HCT116 (cell line): ENCODE results near the gene ZDHHC19. TPM values are rescaled to one million over a fixed set of nuclear protein-coding genes. Genes with fewer than 3 reads are reported as not detected.

ENCODE experiments used
- ATAC-seq: fragments of 200-7000 bp; cut with Tn5 transposase; 2 replicates; pipeline ENCODE4 v1.9.1; 2020; ENCODE audit warnings: mild to moderate bottlenecking, moderate library complexity
- BruUV-seq: library from RNA; stranded (reverse); fragments of 400-500 nt; replicated peaks from 2 replicates; lab custom pipeline; 2021; lab: Mats Ljungman, UMichigan
- CTCF ChIA-PET: fragments of 300-600 bp; sonication (Branson Sonifier 250); formaldehyde crosslinking; loops from one replicate; lab custom pipeline; 2021; ENCODE audit warnings: antibody characterized with exemption; lab: Charles Lee
- POLR2A ChIA-PET: fragments of 300-600, 350-600 bp; sonication (Branson Sonifier 250); formaldehyde crosslinking; loops from one replicate; lab custom pipeline; 2021; ENCODE audit warnings: antibody characterized with exemption; lab: Charles Lee
- RAD21 ChIA-PET, 2 experiments: fragments of 300-600 bp; sonication (Branson Sonifier 250); formaldehyde crosslinking; loops; one replicate each; lab custom pipeline; 2023; ENCODE audit warnings: low total read pairs in 2 of 2; ENCODE audit not compliant: uncharacterized antibody in 2 of 2, unreplicated experiment in 2 of 2, low non-redundant PET in 1 of 2; lab: Charles Lee
- DNase-seq: peaks from one replicate; pipeline ENCODE4 v3.0.0-alpha.2; 2010; ENCODE audit warnings: low read depth, low spot score
- H2AFZ ChIP-seq: fragments of 200-600 bp; shearing (Covaris generic), sonication (generic); 2 replicates; pipeline ENCODE4 v1.6.1; 2017; ENCODE audit warnings: low read depth, mixed run types, mixed read lengths, antibody characterized with exemption, low read length; ENCODE audit not compliant: poor library complexity, severe bottlenecking
- H3K27ac ChIP-seq: 2 replicates; pipeline ENCODE4 v1.5.1; 2012; ENCODE audit warnings: low read depth, low read length
- H3K27me3 ChIP-seq: fragments of 200-600 bp; sonication (generic); 2 replicates; pipeline ENCODE4 v1.6.1; 2016; ENCODE audit warnings: mixed run types, low read length, mixed read lengths; ENCODE audit not compliant: insufficient read depth
- H3K36me3 ChIP-seq, 2 experiments: fragments of 200-500 bp in 1 of 2; fragments of 200-600 bp in 1 of 2; sonication (Bioruptor generic) in 1 of 2; sonication (generic) in 1 of 2; 2 replicates each; pipeline versions ENCODE4 v1.5.1 to v1.6.1; 2014 to 2016; ENCODE audit warnings: low read length in 2 of 2, inconsistent platforms in 1 of 2, mixed read lengths in 1 of 2, mixed run types in 1 of 2; ENCODE audit not compliant: insufficient read depth in 2 of 2, control insufficient read depth in 1 of 2
- H3K4me1 ChIP-seq, 2 experiments: fragments of 200-600 bp in 1 of 2; sonication (generic) in 1 of 2; 2 replicates each; pipeline versions ENCODE4 v1.5.1 to v1.6.1; 2012 to 2017; ENCODE audit warnings: low read length in 2 of 2, inconsistent platforms in 1 of 2, mild to moderate bottlenecking in 1 of 2, mixed read lengths in 1 of 2, mixed run types in 1 of 2, moderate library complexity in 1 of 2; ENCODE audit not compliant: insufficient read depth in 2 of 2, control insufficient read depth in 1 of 2
- H3K4me2 ChIP-seq: fragments of 200-600 bp; sonication (generic); 2 replicates; pipeline ENCODE4 v1.6.1; 2017; ENCODE audit warnings: mixed run types, low read length, mixed read lengths
- H3K4me3 ChIP-seq, 2 experiments: fragments of 200-600 bp in 1 of 2; sonication (generic) in 1 of 2; replicated peaks in 1 of 2; 2 replicates each; pipeline ENCODE4 v1.5.1; 2011 to 2016; ENCODE audit warnings: low read length in 2 of 2, control low read depth in 1 of 2, low read depth in 1 of 2, mild to moderate bottlenecking in 1 of 2, mixed read lengths in 1 of 2, mixed run types in 1 of 2
- H3K79me2 ChIP-seq: fragments of 200-600 bp; sonication (generic); 2 replicates; pipeline ENCODE4 v1.6.1; 2017; ENCODE audit warnings: mild to moderate bottlenecking, mixed run types, low read length, moderate library complexity, mixed read lengths; ENCODE audit not compliant: insufficient read depth
- H3K9ac ChIP-seq: fragments of 200-600 bp; sonication (generic); 2 replicates; pipeline ENCODE4 v1.6.1; 2016; ENCODE audit warnings: low read length, mixed read lengths
- H3K9me2 ChIP-seq: fragments of 200-600 bp; sonication (generic), shearing (Covaris generic); 2 replicates; pipeline ENCODE4 v1.6.1; 2017; ENCODE audit warnings: mixed run types, mild to moderate bottlenecking, moderate library complexity; ENCODE audit not compliant: insufficient read depth
- H3K9me3 ChIP-seq, 2 experiments: fragments of 200-500 bp in 1 of 2; fragments of 200-600 bp in 1 of 2; sonication (Bioruptor generic) in 1 of 2; sonication (generic) in 1 of 2; 2 replicates each; pipeline ENCODE4 v1.6.1; 2014 to 2017; ENCODE audit warnings: low read length in 2 of 2, mixed read lengths in 2 of 2, inconsistent platforms in 1 of 2, low read depth in 1 of 2, mild to moderate bottlenecking in 1 of 2, mixed run types in 1 of 2, moderate library complexity in 1 of 2; ENCODE audit not compliant: control insufficient read depth in 1 of 2, insufficient read depth in 1 of 2
- H4K20me1 ChIP-seq: fragments of 200-600 bp; sonication (generic), shearing (Covaris generic); 2 replicates; pipeline ENCODE4 v1.6.1; 2017; ENCODE audit warnings: mixed run types, mild to moderate bottlenecking, moderate library complexity; ENCODE audit not compliant: insufficient read depth
- CBX3 ChIP-seq: IDR thresholded peaks from 2 replicates; pipeline ENCODE4 v1.6.1; 2012; ENCODE audit warnings: low read depth
- CEBPB ChIP-seq: IDR thresholded peaks from 2 replicates; pipeline ENCODE4 v1.6.1; 2012; ENCODE audit warnings: low read depth
- CTCF ChIP-seq, 3 experiments: fragments of 200-600 bp in 1 of 3; sonication (generic) in 1 of 3; IDR thresholded peaks in 2 of 3; conservative IDR thresholded peaks in 1 of 3; 2 replicates each; pipeline ENCODE4 v1.5.1; 2012 to 2017; ENCODE audit warnings: low read depth in 2 of 3, low read length in 2 of 3, antibody characterized with exemption in 1 of 3, borderline replicate concordance in 1 of 3, control low read depth in 1 of 3, mild to moderate bottlenecking in 1 of 3, mixed read lengths in 1 of 3, mixed run types in 1 of 3, moderate library complexity in 1 of 3; ENCODE audit not compliant: insufficient read depth in 1 of 3
- EGR1 ChIP-seq: IDR thresholded peaks from 2 replicates; pipeline ENCODE4 v1.6.1; 2012; ENCODE audit warnings: low read depth
- ELF1 ChIP-seq: IDR thresholded peaks from 2 replicates; pipeline ENCODE4 v1.6.1; 2012; ENCODE audit warnings: low read depth, borderline replicate concordance
- EZH2phosphoT487 ChIP-seq: fragments of 200-600 bp; IDR thresholded peaks from 2 replicates; pipeline ENCODE4 v1.6.1; 2018; ENCODE audit warnings: antibody characterized with exemption, borderline replicate concordance
- FOSL1 ChIP-seq: IDR thresholded peaks from 2 replicates; pipeline ENCODE4 v1.6.1; 2012; ENCODE audit warnings: low read depth
- JUND ChIP-seq: IDR thresholded peaks from 2 replicates; pipeline ENCODE4 v1.6.1; 2012
- POLR2A ChIP-seq: IDR thresholded peaks from 2 replicates; pipeline ENCODE4 v1.7.0; 2011; ENCODE audit warnings: borderline replicate concordance; ENCODE audit not compliant: insufficient read depth, insufficient read length; ENCODE audit errors: extremely low read depth
- POLR2AphosphoS5 ChIP-seq: IDR thresholded peaks from 2 replicates; pipeline ENCODE4 v1.6.1; 2011; ENCODE audit warnings: mild to moderate bottlenecking, low read depth, low read length, moderate library complexity
- SP1 ChIP-seq: IDR thresholded peaks from 2 replicates; pipeline ENCODE4 v1.6.1; 2012; ENCODE audit warnings: low read depth
- TCF7L2 ChIP-seq: IDR thresholded peaks from 2 replicates; pipeline ENCODE4 v1.7.0; 2011; ENCODE audit warnings: borderline replicate concordance, inconsistent platforms; ENCODE audit not compliant: insufficient read depth, insufficient read length; ENCODE audit errors: extremely low read depth
- YY1 ChIP-seq: IDR thresholded peaks from 2 replicates; pipeline ENCODE4 v1.6.1; 2011; ENCODE audit warnings: low read length, low read depth, moderate library complexity, mild to moderate bottlenecking; ENCODE audit not compliant: insufficient replicate concordance; ENCODE audit errors: extremely low read depth
- ZFX ChIP-seq: fragments of 450-650 bp; IDR thresholded peaks from 2 replicates; pipeline ENCODE4 v1.6.1; 2017
- ZNF274 ChIP-seq: fragments of 200-500 bp; sonication (Bioruptor generic); IDR thresholded peaks from 2 replicates; pipeline ENCODE4 v1.6.1; 2014; ENCODE audit warnings: mild to moderate bottlenecking, low read depth, low read length, inconsistent platforms
- intact Hi-C: fragments of 100-400 bp; cut with micrococcal nuclease; formaldehyde crosslinking; loops from 2 replicates; pipeline ENCODE4 v1.10.0; 2022
- total RNA-seq: library from RNA; stranded (reverse); gene quantifications from one replicate; pipeline ENCODE4 v1.2.1, GENCODE V29; 2021; ENCODE audit not compliant: unreplicated experiment
- TF ChIP-seq, protein P1 (sequence below): IDR thresholded peaks from 2 replicates; pipeline ENCODE4 v1.6.1; 2011; ENCODE audit warnings: mild to moderate bottlenecking, low read length, moderate library complexity; ENCODE audit not compliant: insufficient replicate concordance; ENCODE audit errors: extremely low read depth
- TF ChIP-seq, protein P2 (sequence below): IDR thresholded peaks from 2 replicates; pipeline ENCODE4 v1.6.1; 2012
- TF ChIP-seq, protein P3 (sequence below): IDR thresholded peaks from 2 replicates; pipeline ENCODE4 v1.6.1; 2012

Gene ZDHHC19
- total RNA-seq, 1 experiment from 2014 or later: not detected

DNA sequence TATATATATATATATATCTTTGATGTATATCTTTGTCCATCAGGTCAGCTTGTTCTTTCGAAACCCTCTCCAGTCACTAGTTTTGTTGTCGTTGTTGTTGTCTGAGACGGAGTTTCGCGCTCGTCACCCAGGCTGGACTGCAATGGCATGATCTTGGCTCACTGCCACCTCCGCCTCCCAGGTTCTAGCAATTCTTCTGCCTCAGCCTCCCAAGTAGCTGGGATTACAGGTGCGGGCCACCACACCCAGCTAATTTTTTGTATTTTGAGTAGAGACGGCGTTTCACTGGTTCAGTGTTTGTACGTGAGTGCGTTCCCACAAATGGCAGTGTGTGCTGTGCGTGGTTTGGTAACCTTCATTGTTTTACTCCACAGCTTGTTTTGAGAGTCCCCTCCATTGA is 51.7 kb downstream of the ZDHHC19 start:
- no peak overlapping the region for H3K27ac ChIP-seq
- TF ChIP-seq TCF7L2 (no peak), POLR2A (no peak), JUND (no peak), ZNF274 (no peak), CEBPB (no peak), CBX3 (no peak), EGR1 (no peak), CTCF (IDR thresholded peaks at IDR 0.05 in 2 of 3, conservative IDR thresholded peaks at IDR 0.05 in 1 of 3; ENCODE audit: borderline replicate concordance in 1 of 3, insufficient read depth in 1 of 3, low read depth in 2 of 3, low read length in 2 of 3) (no peak), YY1 (no peak), EZH2phosphoT487 (no peak), ZFX (no peak), SP1 (no peak), ELF1 (no peak), POLR2AphosphoS5 (no peak), FOSL1 (no peak)
- TF ChIP-seq, protein P1, sequence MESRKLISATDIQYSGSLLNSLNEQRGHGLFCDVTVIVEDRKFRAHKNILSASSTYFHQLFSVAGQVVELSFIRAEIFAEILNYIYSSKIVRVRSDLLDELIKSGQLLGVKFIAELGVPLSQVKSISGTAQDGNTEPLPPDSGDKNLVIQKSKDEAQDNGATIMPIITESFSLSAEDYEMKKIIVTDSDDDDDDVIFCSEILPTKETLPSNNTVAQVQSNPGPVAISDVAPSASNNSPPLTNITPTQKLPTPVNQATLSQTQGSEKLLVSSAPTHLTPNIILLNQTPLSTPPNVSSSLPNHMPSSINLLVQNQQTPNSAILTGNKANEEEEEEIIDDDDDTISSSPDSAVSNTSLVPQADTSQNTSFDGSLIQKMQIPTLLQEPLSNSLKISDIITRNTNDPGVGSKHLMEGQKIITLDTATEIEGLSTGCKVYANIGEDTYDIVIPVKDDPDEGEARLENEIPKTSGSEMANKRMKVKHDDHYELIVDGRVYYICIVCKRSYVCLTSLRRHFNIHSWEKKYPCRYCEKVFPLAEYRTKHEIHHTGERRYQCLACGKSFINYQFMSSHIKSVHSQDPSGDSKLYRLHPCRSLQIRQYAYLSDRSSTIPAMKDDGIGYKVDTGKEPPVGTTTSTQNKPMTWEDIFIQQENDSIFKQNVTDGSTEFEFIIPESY: no peak
- TF ChIP-seq, protein P2, sequence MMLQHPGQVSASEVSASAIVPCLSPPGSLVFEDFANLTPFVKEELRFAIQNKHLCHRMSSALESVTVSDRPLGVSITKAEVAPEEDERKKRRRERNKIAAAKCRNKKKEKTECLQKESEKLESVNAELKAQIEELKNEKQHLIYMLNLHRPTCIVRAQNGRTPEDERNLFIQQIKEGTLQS: no peak
- TF ChIP-seq, protein P3, sequence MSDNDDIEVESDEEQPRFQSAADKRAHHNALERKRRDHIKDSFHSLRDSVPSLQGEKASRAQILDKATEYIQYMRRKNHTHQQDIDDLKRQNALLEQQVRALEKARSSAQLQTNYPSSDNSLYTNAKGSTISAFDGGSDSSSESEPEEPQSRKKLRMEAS: no peak
- H3K9me3 ChIP-seq: no peaks in the 10 kb centered on the region
- intact Hi-C loops: no loop called here
- no TSS peak for BruUV-seq
- H2AFZ ChIP-seq: peak overlapping the region; percentile 70
- H3K9me2 ChIP-seq: no peaks in the 10 kb centered on the region
- no peaks in the 10 kb centered on the region for H4K20me1 ChIP-seq
- CTCF ChIA-PET: no interaction called here
- POLR2A ChIA-PET: no interaction called here
- H3K36me3 ChIP-seq: no peaks in the 10 kb centered on the region
- H3K9ac ChIP-seq: no peak overlapping the region
- peaks cover 0 to 11% of the 10 kb centered on the region in 2 experiments; a peak in 3 of 4 replicates for H3K4me1 ChIP-seq
- H3K4me2 ChIP-seq: no peak overlapping the region
- RAD21 ChIA-PET: no interaction called here
- ATAC-seq: no peak
- no peak for DNase-seq
- H3K27me3 ChIP-seq: no peaks in the 10 kb centered on the region
- H3K4me3 ChIP-seq: no peak overlapping the region
- no peaks in the 10 kb centered on the region for H3K79me2 ChIP-seq
